ENCODE data around the gene TAMALIN.

The TAMALIN gene

GRCh38 chr12:52045794-52046199, 39.1 kb downstream of the TAMALIN start:
- no peak for TF ChIP-seq ZFX (IDR thresholded peaks at IDR 0.05; ENCODE audit: borderline replicate concordance)
- no peak for TF ChIP-seq CTCF (IDR thresholded peaks at IDR 0.05)

GRCh38 chr12:52046859-52047258, 40.1 kb downstream of the TAMALIN start:
- no peak overlapping the region for H3K27ac ChIP-seq
- TF ChIP-seq ZFX (IDR thresholded peaks at IDR 0.05; ENCODE audit: borderline replicate concordance) (no peak), CTCF (IDR thresholded peaks at IDR 0.05) (no peak)

More at GRCh38 chr12:52045794-52046199, 39.1 kb downstream of the TAMALIN start:
- no peak overlapping the region for H3K27ac ChIP-seq

DNA sequence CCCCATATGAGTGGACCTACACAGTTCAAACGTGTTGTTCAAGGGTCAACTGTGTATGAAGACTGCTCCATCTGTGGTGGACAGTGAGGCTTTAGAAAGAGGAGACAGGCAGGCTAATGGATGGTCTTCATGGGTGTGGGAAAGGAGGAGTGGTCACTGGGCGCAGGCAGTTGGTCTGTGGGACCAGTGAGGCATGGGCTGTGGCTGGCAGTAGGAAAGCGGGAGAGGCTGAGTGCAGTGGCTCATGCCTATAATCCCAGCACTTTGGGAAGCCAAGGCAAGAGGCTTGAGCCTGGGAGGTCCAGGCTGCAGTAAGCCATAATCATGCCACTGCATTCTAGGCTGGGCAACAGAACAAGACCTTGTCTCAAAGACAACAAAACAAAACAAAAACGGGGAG, 42.5 kb downstream of the TAMALIN start:
- H3K27ac ChIP-seq = 0 out of 2 replicates have a peak overlapping the region, but pooled peaks have one; percentile 85
- TF ChIP-seq ZFX (IDR thresholded peaks at IDR 0.05; ENCODE audit: borderline replicate concordance) (no peak), CTCF (IDR thresholded peaks at IDR 0.05) (no peak)

- H3K27ac ChIP-seq = peak overlapping the region; percentile 85
- no peak for TF ChIP-seq ZFX (IDR thresholded peaks at IDR 0.05; ENCODE audit: borderline replicate concordance)
- no peak for TF ChIP-seq CTCF (IDR thresholded peaks at IDR 0.05)
Measured at GRCh38 chr12:52049688-52050087, 42.9 kb downstream of the TAMALIN start.

DNA sequence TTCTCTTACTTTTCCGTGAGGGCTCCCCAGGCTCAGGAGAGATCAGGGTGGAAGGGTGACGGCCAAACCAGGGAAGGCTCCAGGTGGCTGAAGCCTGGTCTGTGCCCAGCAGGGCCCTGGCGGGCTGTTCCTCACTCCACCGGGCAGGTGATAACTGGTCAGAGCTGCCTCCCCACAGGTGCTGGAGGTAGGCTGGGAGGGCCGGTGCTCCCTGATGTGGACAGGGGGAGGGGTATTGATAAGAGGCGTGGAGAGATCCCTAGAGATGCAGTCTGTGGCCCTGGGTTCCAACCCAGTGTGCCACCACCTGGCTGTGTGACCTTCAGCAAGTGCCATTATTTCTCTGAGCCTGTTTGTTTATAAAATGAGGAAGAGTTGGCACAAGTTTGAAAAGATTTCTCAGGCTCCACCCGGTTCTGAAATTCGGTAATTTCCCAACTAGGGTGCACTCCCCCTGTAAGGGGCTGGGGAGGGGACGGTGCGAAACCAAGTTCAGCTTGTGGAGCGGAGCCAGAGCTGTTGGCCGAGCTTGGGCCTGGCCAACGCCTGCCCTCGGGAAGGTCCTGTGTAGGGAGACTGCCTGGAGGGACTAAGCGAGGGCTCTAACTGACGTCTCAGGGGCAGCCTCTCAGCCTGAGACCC, 43.5 kb downstream of the TAMALIN start:
- TF ChIP-seq ZFX (IDR thresholded peaks at IDR 0.05; ENCODE audit: borderline replicate concordance) (no peak), CTCF (IDR thresholded peaks at IDR 0.05) (no peak)
- peak overlapping the region; percentile 85 for H3K27ac ChIP-seq

DNA sequence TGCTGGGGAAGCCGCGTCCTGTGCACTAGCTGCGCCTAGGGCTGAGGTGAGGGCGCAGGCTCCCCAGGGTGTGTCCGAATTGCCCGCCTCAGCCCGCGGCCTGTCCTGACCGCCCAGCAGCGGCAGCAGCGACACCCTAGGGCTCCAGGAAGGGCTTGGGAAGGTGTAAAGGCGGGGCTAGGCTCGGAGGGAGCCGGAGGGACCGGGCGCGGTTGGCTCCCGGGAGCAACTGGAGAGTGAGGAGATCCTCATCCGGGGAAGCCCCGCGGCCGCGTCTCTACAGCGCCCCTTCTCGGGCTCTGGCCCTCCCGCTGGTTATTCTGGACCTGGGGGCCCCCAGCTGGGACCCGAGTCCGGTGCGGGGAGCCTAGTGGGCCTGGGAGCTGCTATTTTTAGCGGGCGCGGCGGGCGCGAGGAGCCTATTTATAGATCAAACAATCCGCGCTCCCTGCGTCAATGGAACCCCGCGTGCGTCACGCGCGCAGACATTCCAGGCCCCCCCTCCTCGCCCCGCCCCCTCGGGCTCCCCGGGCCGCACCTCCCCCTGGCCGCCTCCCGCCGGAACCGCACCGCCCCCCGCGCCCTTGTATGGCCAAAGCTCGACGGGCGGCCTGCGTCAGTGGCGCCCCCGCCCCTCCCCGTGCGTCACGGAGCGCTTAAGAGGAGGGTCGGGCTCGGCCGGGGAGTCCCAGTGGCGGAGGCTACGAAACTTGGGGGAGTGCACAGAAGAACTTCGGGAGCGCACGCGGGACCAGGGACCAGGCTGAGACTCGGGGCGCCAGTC, 44.2 kb downstream of the TAMALIN start, which contains the start of gene NR4A1:
NR4A1 (plus strand) TSS at position 685 of the 784 bp plus-strand sequence. CDS start 2,887 bp downstream, outside the sequence.
- TF ChIP-seq ZFX (IDR thresholded peaks at IDR 0.05; ENCODE audit: borderline replicate concordance) = no peak
- peak; percentile 46 for TF ChIP-seq CTCF (IDR thresholded peaks at IDR 0.05)
- peak within 1 kb of the TSS; percentile 85 for H3K27ac ChIP-seq

Measured in 22Rv1 (cell line).